Esophagus muscularis mucosa (tissue), 4 donors: Measurements from ENCODE around the gene STRN3. TPM values are rescaled to one million over a fixed set of nuclear protein-coding genes. Genes with fewer than 3 reads are reported as not detected.

Experiments used
- DNase-seq: peaks from one replicate; pipeline ENCODE4 v3.0.0-alpha.2; 2017; ENCODE audit errors: extremely low spot score
- H3K27ac ChIP-seq, 4 donors: fragments of 200-600 bp; sonication (generic); replicated peaks in 1 of 4; 1 replicate in 3 of 4; 2 replicates in 1 of 4; pipeline ENCODE4 v1.5.1; 2016 to 2019; ENCODE audit warnings: mild to moderate bottlenecking in 1 of 4
- H3K27me3 ChIP-seq, 4 donors: fragments of 200-600 bp; sonication (generic); one replicate each; pipeline versions ENCODE4 v1.5.1 to v1.6.0; 2016 to 2019
- H3K36me3 ChIP-seq, 4 donors: fragments of 200-600 bp; sonication (generic); one replicate each; pipeline ENCODE4 v1.5.1; 2016 to 2019
- H3K4me1 ChIP-seq, 4 donors: fragments of 200-600 bp; sonication (generic); one replicate each; pipeline ENCODE4 v1.5.1; 2016 to 2019
- H3K4me3 ChIP-seq, 4 donors: fragments of 200-600 bp; sonication (generic); 1 replicate in 2 of 4; 2 replicates in 2 of 4; pipeline ENCODE4 v1.5.1; 2016 to 2019; ENCODE audit warnings: mild to moderate bottlenecking in 4 of 4, moderate library complexity in 1 of 4
- H3K9me3 ChIP-seq, 4 donors: fragments of 200-600 bp; sonication (generic); 1 replicate in 3 of 4; 2 replicates in 1 of 4; pipeline ENCODE4 v1.5.1; 2016 to 2019
- CTCF ChIP-seq, 3 experiments: fragments of 200-600 bp in 2 of 3; fragments of 450-650 bp in 1 of 3; sonication (generic) in 2 of 3; IDR thresholded peaks; one replicate each; pipeline ENCODE4 v1.5.1; 2017 to 2019; ENCODE audit warnings: antibody characterized with exemption in 3 of 3, mild to moderate bottlenecking in 2 of 3, moderate library complexity in 1 of 3
- EP300 ChIP-seq: sonication (generic); formaldehyde crosslinking; IDR thresholded peaks from one replicate; pipeline ENCODE4 v1.6.1; 2017; ENCODE audit warnings: antibody characterized with exemption
- POLR2A ChIP-seq: fragments of 450-650 bp; IDR thresholded peaks from one replicate; pipeline ENCODE4 v1.6.1; 2017; ENCODE audit warnings: antibody characterized with exemption, moderate library complexity, mild to moderate bottlenecking, low read depth
- POLR2AphosphoS5 ChIP-seq, 2 donors: sonication (generic); formaldehyde crosslinking; IDR thresholded peaks; one replicate each; pipeline ENCODE4 v1.6.1; 2017; ENCODE audit warnings: antibody characterized with exemption in 2 of 2
- WGBS: methylation state at CpG from one replicate; pipeline ENCODE4 v1.1.5; 2018; 5-methylcytosine and 5-hydroxymethylcytosine counted together
- intact Hi-C: fragments of 100-400 bp; cut with DNase I; formaldehyde crosslinking; loops from one replicate; pipeline ENCODE4 v1.15.1; 2023
- total RNA-seq, 4 donors: library from RNA; depleted of rRNA; stranded (reverse); fragments of >200 nt; gene quantifications; one replicate each; pipeline versions ENCODE4 v1.1.0 to v1.2.1, GENCODE V29; 2016

STRN3 gene
- total RNA-seq, 4 donors from 2014 or later: 54.5 to 90.1 (median 68.9) TPM

- Histone ChIP-seq H3K36me3 (peaks cover 0 to 9% (median 5%) of the 10 kb centered on the region in 4 donors), H3K4me3 (no peak overlapping the region), H3K27ac (no peak overlapping the region), H3K9me3 (peaks cover 0 to 6% (median 4%) of the 10 kb centered on the region in 4 donors), H3K27me3 (no peaks in the 10 kb centered on the region), H3K4me1 (peaks cover 4 to 71% (median 53%) of the 10 kb centered on the region in 4 donors)
- TF ChIP-seq POLR2A: no peak
- no peak for TF ChIP-seq POLR2AphosphoS5 (IDR thresholded peaks at IDR 0.05)
- TF ChIP-seq CTCF (IDR thresholded peaks at IDR 0.05): no peak
- TF ChIP-seq EP300: no peak
- WGBS: 87% methylated on average over 5 of the region's 5 CpGs
- no peak for DNase-seq
- intact Hi-C loops: no loop called here
These were observed 64.8 kb downstream of the STRN3 start for GRCh38 chr14:30961330-30961729.

DNA sequence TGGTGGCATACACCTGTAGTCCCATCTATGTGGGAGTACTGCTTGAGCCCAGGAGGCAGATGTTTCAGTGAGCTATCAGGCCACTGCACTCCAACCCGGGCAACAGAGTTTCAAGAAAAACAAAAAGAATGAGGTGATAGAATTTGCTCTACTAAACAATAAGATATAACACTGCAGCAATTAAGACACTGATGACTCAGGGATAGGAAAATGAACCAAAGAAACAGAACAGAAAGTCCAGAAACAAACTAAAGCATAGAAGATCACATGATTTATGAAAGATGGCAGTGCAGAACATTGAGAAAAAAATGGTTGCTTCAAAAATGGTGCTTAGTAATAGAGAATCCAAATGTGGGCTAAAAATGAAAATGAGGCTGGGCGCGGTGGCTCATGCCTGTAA is 66.0 kb downstream of the STRN3 start:
- Histone ChIP-seq H3K36me3 (peaks cover 0 to 6% (median 2%) of the 10 kb centered on the region in 4 donors), H3K27me3 (no peaks in the 10 kb centered on the region), H3K9me3 (no peaks in the 10 kb centered on the region), H3K27ac (no peak overlapping the region), H3K4me1 (peaks cover 4 to 74% (median 53%) of the 10 kb centered on the region in 4 donors), H3K4me3 (no peak overlapping the region)
- intact Hi-C loops: no loop called here
- TF ChIP-seq POLR2AphosphoS5 (IDR thresholded peaks at IDR 0.05) (no peak), EP300 (no peak), POLR2A (no peak), CTCF (IDR thresholded peaks at IDR 0.05) (no peak)
- 83% methylated on average over 3 of the region's 3 CpGs for WGBS
- no peak for DNase-seq

- Histone ChIP-seq H3K9me3 (no peaks in the 10 kb centered on the region), H3K4me3 (no peak overlapping the region), H3K27me3 (no peaks in the 10 kb centered on the region), H3K4me1 (peaks cover 4 to 64% (median 53%) of the 10 kb centered on the region in 4 donors), H3K36me3 (peaks cover 0 to 14% (median 2%) of the 10 kb centered on the region in 4 donors), H3K27ac (no peak overlapping the region)
- TF ChIP-seq EP300 (no peak), CTCF (IDR thresholded peaks at IDR 0.05) (no peak), POLR2AphosphoS5 (IDR thresholded peaks at IDR 0.05) (no peak), POLR2A (no peak)
- 93% methylated on average over 10 of the region's 10 CpGs for WGBS
- no peak for DNase-seq
- intact Hi-C loops: no loop called here
These were observed 67.4 kb downstream of the STRN3 start for GRCh38 chr14:30958555-30959407.

GRCh38 chr14:30957813-30958370 is 68.3 kb downstream of the STRN3 start:
- DNase-seq: no peak
- H3K9me3 ChIP-seq: no peaks in the 10 kb centered on the region
- peaks cover 4 to 59% (median 51%) of the 10 kb centered on the region in 4 donors for H3K4me1 ChIP-seq
- no peaks in the 10 kb centered on the region for H3K27me3 ChIP-seq
- H3K27ac ChIP-seq: no peak overlapping the region
- 72% methylated on average over 5 of the region's 5 CpGs for WGBS
- no peak for TF ChIP-seq POLR2AphosphoS5 (IDR thresholded peaks at IDR 0.05)
- TF ChIP-seq CTCF (IDR thresholded peaks at IDR 0.05): no peak
- TF ChIP-seq POLR2A: no peak
- no peak for TF ChIP-seq EP300
- intact Hi-C loops: no loop called here
- H3K36me3 ChIP-seq: peaks cover 0 to 17% (median 6%) of the 10 kb centered on the region in 4 donors
- H3K4me3 ChIP-seq: no peak overlapping the region
